ENCODE data around the gene GPX3. TPM values are rescaled to one million over a fixed set of nuclear protein-coding genes. Genes with fewer than 3 reads are reported as not detected.
A peak's percentile ranks its signal among the peaks of the same experiment; 100 is the strongest.

Gene GPX3
- total and polyA plus RNA-seq, 2 of the 13 experiments (the other 11 are each of a cell fraction or from before 2014, with no cell fraction given), result 33.8 to 1,892 TPM

DNA sequence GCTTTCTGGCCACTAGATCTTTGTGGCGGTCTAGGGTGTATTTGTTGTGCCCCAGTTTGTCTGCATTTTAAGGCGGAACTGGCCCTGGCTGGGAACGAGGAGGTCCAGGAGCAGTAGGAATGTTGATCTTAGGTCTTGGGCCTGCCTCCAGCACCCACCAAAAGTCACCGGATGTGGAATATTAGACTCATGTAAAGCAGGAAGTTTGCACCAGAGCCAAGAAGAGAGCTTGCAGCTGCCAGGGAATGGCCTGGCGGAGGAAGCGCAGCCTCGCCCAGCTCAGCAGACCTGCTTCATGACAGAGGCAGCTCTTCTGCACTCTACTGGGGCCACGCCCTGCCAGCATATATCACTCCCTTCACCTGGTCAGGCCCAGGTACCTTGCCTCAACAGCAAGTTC is 3.3 kb downstream of the GPX3 start:
- FAIRE-seq, result no peak
- no peak overlapping the region; the same call in 1 of the 2 replicates for H3K9ac ChIP-seq (ENCODE audit: insufficient read depth, low read depth, low read length)
- BruUV-seq (replicated peaks), result no TSS peak

More for the DNA sequence above, 3.3 kb downstream of the GPX3 start:
- ATAC-seq (no peak), DNase-seq (ENCODE audit: low spot score) (no peak)
- ChIA-PET CTCF (ENCODE audit: low intra/inter-chr PET ratio, low total read pairs) (no interaction called here), POLR2A (no interaction called here)
- no peak overlapping the region for H2AFZ ChIP-seq (ENCODE audit: low read length)
- peaks cover 46% of the 10 kb centered on the region for H4K20me1 ChIP-seq (ENCODE audit: insufficient read depth, low read length)
- 95% methylated on average over 4 of the region's 8 CpGs for WGBS (ENCODE audit: low lambda C conversion rate)
- no peak overlapping the region for H3K27ac ChIP-seq (ENCODE audit: extremely low read length, insufficient read depth, low read length)
- intact Hi-C loops (cut with micrococcal nuclease; ENCODE audit: unreplicated experiment) (no loop called here), in situ Hi-C loops (cut with HindIII; ENCODE audit: extremely low pct_ligation_motif_present, low pct_unique_long_range_greater_than_20kb) (no loop called here)
- H3K4me3 ChIP-seq (replicated peaks in 1 of 3; ENCODE audit: insufficient read depth in 1 of 3, low read depth in 2 of 3, low read length in 3 of 3), result peak overlapping the region in 1 of 3 experiments; percentile 13; a peak in 1 of 6 replicates
- no peaks in the 10 kb centered on the region; a peak in 1 of 5 replicates for H3K27me3 ChIP-seq (ENCODE audit: control insufficient read depth in 1 of 2, insufficient read depth in 2 of 2, low read length in 2 of 2)
- H3K4me1 ChIP-seq (ENCODE audit: insufficient read depth, low read length), result peaks cover 58% of the 10 kb centered on the region
- H3K4me2 ChIP-seq (ENCODE audit: low read depth, low read length), result peak overlapping the region; percentile 90; the same call in 1 of the 2 replicates
- H3K79me2 ChIP-seq (ENCODE audit: insufficient read depth, low read length), result peaks cover 33% of the 10 kb centered on the region
- TF ChIP-seq NFIB (CRISPR knock-in tag; IDR thresholded peaks at IDR 0.05; ENCODE audit: borderline replicate concordance) (no peak), ZNF777 (CRISPR knock-in tag; IDR thresholded peaks at IDR 0.05) (no peak), TCF12 (IDR thresholded peaks at IDR 0.05) (no peak), TCF12 (CRISPR knock-in tag; IDR thresholded peaks at IDR 0.05) (no peak), PITX1 (CRISPR knock-in tag; IDR thresholded peaks at IDR 0.05) (no peak), GPN1 (CRISPR knock-in tag; IDR thresholded peaks at IDR 0.05; ENCODE audit: borderline replicate concordance) (no peak), CHD2 (IDR thresholded peaks at IDR 0.05; ENCODE audit: low read depth, low read length) (no peak), NFKB2 (CRISPR knock-in tag; IDR thresholded peaks at IDR 0.05; ENCODE audit: borderline replicate concordance) (no peak), TGIF2 (CRISPR knock-in tag; IDR thresholded peaks at IDR 0.05) (no peak), SUZ12 (IDR thresholded peaks at IDR 0.05; ENCODE audit: low read depth, low read length) (no peak), LCORL (IDR thresholded peaks at IDR 0.05) (no peak), LCORL (CRISPR knock-in tag; IDR thresholded peaks at IDR 0.05) (no peak), KAT8 (CRISPR knock-in tag; IDR thresholded peaks at IDR 0.05) (no peak)
- TF ChIP-seq, protein P1, sequence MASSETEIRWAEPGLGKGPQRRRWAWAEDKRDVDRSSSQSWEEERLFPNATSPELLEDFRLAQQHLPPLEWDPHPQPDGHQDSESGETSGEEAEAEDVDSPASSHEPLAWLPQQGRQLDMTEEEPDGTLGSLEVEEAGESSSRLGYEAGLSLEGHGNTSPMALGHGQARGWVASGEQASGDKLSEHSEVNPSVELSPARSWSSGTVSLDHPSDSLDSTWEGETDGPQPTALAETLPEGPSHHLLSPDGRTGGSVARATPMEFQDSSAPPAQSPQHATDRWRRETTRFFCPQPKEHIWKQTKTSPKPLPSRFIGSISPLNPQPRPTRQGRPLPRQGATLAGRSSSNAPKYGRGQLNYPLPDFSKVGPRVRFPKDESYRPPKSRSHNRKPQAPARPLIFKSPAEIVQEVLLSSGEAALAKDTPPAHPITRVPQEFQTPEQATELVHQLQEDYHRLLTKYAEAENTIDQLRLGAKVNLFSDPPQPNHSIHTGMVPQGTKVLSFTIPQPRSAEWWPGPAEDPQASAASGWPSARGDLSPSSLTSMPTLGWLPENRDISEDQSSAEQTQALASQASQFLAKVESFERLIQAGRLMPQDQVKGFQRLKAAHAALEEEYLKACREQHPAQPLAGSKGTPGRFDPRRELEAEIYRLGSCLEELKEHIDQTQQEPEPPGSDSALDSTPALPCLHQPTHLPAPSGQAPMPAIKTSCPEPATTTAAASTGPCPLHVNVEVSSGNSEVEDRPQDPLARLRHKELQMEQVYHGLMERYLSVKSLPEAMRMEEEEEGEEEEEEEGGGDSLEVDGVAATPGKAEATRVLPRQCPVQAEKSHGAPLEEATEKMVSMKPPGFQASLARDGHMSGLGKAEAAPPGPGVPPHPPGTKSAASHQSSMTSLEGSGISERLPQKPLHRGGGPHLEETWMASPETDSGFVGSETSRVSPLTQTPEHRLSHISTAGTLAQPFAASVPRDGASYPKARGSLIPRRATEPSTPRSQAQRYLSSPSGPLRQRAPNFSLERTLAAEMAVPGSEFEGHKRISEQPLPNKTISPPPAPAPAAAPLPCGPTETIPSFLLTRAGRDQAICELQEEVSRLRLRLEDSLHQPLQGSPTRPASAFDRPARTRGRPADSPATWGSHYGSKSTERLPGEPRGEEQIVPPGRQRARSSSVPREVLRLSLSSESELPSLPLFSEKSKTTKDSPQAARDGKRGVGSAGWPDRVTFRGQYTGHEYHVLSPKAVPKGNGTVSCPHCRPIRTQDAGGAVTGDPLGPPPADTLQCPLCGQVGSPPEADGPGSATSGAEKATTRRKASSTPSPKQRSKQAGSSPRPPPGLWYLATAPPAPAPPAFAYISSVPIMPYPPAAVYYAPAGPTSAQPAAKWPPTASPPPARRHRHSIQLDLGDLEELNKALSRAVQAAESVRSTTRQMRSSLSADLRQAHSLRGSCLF (CRISPR knock-in tag; IDR thresholded peaks at IDR 0.05; ENCODE audit: borderline replicate concordance), result no peak
- TF ChIP-seq, protein P2, sequence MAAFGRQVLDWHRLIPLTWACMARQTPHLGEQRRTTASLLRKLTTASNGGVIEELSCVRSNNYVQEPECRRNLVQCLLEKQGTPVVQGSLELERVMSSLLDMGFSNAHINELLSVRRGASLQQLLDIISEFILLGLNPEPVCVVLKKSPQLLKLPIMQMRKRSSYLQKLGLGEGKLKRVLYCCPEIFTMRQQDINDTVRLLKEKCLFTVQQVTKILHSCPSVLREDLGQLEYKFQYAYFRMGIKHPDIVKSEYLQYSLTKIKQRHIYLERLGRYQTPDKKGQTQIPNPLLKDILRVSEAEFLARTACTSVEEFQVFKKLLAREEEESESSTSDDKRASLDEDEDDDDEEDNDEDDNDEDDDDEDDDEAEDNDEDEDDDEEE (CRISPR knock-in tag; IDR thresholded peaks at IDR 0.05), result no peak
- H3K9me3 ChIP-seq (ENCODE audit: low read length), result no peaks in the 10 kb centered on the region
- H3K36me3 ChIP-seq (replicated peaks in 1 of 2; ENCODE audit: control insufficient read depth in 1 of 2, insufficient read depth in 2 of 2, low read length in 2 of 2), result peaks cover 30 to 53% of the 10 kb centered on the region in 2 experiments
